PC-3 (cell line): ENCODE data around the gene PSORS1C1.

ENCODE experiments used
- EZH2 ChIP-seq: fragments of 300-600 bp; sonication (generic); IDR thresholded peaks from one replicate; pipeline ENCODE4 v1.6.1; 2017; ENCODE audit warnings: antibody characterized with exemption, mild to moderate bottlenecking, low read length; ENCODE audit not compliant: unreplicated experiment
- TF ChIP-seq, protein P1 (sequence below): fragments of 300-600 bp; sonication (generic); conservative IDR thresholded peaks from 2 replicates; pipeline ENCODE4 v1.5.1; 2017; ENCODE audit warnings: antibody characterized with exemption, low read depth, mild to moderate bottlenecking, low read length

GRCh38 chr6:31154436-31154835 is 39.8 kb downstream of the PSORS1C1 start:
- TF ChIP-seq EZH2 = no peak
- TF ChIP-seq, protein P1, sequence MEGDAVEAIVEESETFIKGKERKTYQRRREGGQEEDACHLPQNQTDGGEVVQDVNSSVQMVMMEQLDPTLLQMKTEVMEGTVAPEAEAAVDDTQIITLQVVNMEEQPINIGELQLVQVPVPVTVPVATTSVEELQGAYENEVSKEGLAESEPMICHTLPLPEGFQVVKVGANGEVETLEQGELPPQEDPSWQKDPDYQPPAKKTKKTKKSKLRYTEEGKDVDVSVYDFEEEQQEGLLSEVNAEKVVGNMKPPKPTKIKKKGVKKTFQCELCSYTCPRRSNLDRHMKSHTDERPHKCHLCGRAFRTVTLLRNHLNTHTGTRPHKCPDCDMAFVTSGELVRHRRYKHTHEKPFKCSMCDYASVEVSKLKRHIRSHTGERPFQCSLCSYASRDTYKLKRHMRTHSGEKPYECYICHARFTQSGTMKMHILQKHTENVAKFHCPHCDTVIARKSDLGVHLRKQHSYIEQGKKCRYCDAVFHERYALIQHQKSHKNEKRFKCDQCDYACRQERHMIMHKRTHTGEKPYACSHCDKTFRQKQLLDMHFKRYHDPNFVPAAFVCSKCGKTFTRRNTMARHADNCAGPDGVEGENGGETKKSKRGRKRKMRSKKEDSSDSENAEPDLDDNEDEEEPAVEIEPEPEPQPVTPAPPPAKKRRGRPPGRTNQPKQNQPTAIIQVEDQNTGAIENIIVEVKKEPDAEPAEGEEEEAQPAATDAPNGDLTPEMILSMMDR = no peak
